Liver (tissue), 9 donors: ENCODE results near the gene ILRUN. TPM values are rescaled to one million over a fixed set of nuclear protein-coding genes. Genes with fewer than 3 reads are reported as not detected.
"Not testable (repeated sequence)": the region's sequence is repeated elsewhere in the genome, so short reads cannot be mapped to it uniquely, and the experiment has no call there.

Source experiments
- DNase-seq: peaks from one replicate; pipeline ENCODE4 v3.0.0-alpha.2; 2017; ENCODE audit warnings: low spot score
- H3K27ac ChIP-seq, 2 donors: one replicate each; pipeline ENCODE4 v1.7.0; 2013; ENCODE audit warnings: inconsistent platforms in 2 of 2, low read length in 2 of 2, control low read depth in 1 of 2, low read depth in 1 of 2, mild to moderate bottlenecking in 1 of 2
- H3K27me3 ChIP-seq, 4 donors: one replicate each; pipeline versions ENCODE4 v1.6.1 to v1.7.0; 2013; ENCODE audit warnings: low read length in 3 of 4, inconsistent platforms in 1 of 4, mild to moderate bottlenecking in 1 of 4, moderate library complexity in 1 of 4; ENCODE audit not compliant: control insufficient read depth in 4 of 4, insufficient read depth in 4 of 4
- H3K36me3 ChIP-seq, 4 donors: one replicate each; pipeline versions ENCODE4 v1.6.1 to v1.7.0; 2013; ENCODE audit warnings: low read length in 3 of 4, mild to moderate bottlenecking in 3 of 4, low read depth in 1 of 4, moderate library complexity in 1 of 4; ENCODE audit not compliant: control insufficient read depth in 4 of 4, insufficient read depth in 3 of 4
- H3K4me1 ChIP-seq, 4 donors: one replicate each; pipeline versions ENCODE4 v1.6.1 to v1.7.0; 2013; ENCODE audit warnings: low read length in 3 of 4, mild to moderate bottlenecking in 3 of 4, moderate library complexity in 1 of 4; ENCODE audit not compliant: control insufficient read depth in 4 of 4, insufficient read depth in 4 of 4
- H3K4me3 ChIP-seq, 3 donors: one replicate each; pipeline versions ENCODE4 v1.6.1 to v1.7.0; 2013; ENCODE audit warnings: low read length in 3 of 3, control low read depth in 1 of 3, low read depth in 1 of 3, mild to moderate bottlenecking in 1 of 3
- H3K9ac ChIP-seq, 2 donors: one replicate each; pipeline ENCODE4 v1.7.0; 2013; ENCODE audit warnings: low read length in 2 of 2, mild to moderate bottlenecking in 2 of 2, moderate library complexity in 2 of 2, control low read depth in 1 of 2, low read depth in 1 of 2
- H3K9me3 ChIP-seq, 4 donors: one replicate each; pipeline versions ENCODE4 v1.6.1 to v1.7.0; 2013; ENCODE audit warnings: low read length in 3 of 4; ENCODE audit not compliant: control insufficient read depth in 4 of 4
- EGR1 ChIP-seq, 2 donors: IDR thresholded peaks; 2 replicates each; pipeline ENCODE4 v1.6.1; 2016 to 2018; ENCODE audit warnings: antibody characterized with exemption in 2 of 2, low read depth in 2 of 2
- FOXA1 ChIP-seq: IDR thresholded peaks from 2 replicates; pipeline ENCODE4 v1.6.1; 2016; ENCODE audit warnings: antibody characterized with exemption
- FOXA2 ChIP-seq: IDR thresholded peaks from 2 replicates; pipeline ENCODE4 v1.6.1; 2016; ENCODE audit warnings: antibody characterized with exemption
- GABPA ChIP-seq, 2 donors: IDR thresholded peaks in 1 of 2; conservative IDR thresholded peaks in 1 of 2; 2 replicates each; pipeline ENCODE4 v1.6.1; 2016; ENCODE audit warnings: antibody characterized with exemption in 2 of 2, mild to moderate bottlenecking in 1 of 2, moderate library complexity in 1 of 2
- HNF4A ChIP-seq, 2 donors: conservative IDR thresholded peaks; 2 replicates each; pipeline ENCODE4 v1.6.1; 2016; ENCODE audit warnings: antibody characterized with exemption in 2 of 2, mild to moderate bottlenecking in 2 of 2
- HNF4G ChIP-seq: IDR thresholded peaks from 2 replicates; pipeline ENCODE4 v1.6.1; 2016; ENCODE audit warnings: antibody characterized with exemption
- JUND ChIP-seq, 2 donors: IDR thresholded peaks; 2 replicates each; pipeline ENCODE4 v1.6.1; 2016; ENCODE audit warnings: antibody characterized with exemption in 2 of 2
- NR2F2 ChIP-seq: IDR thresholded peaks from 2 replicates; pipeline ENCODE4 v1.6.1; 2016; ENCODE audit warnings: antibody characterized with exemption
- RAD21 ChIP-seq, 2 donors: IDR thresholded peaks; 2 replicates each; pipeline ENCODE4 v1.6.1; 2016; ENCODE audit warnings: antibody characterized with exemption in 2 of 2, mild to moderate bottlenecking in 2 of 2
- RXRA ChIP-seq, 2 donors: IDR thresholded peaks; 2 replicates each; pipeline ENCODE4 v1.6.1; 2017 to 2018; ENCODE audit warnings: antibody characterized with exemption in 2 of 2, mild to moderate bottlenecking in 1 of 2
- SP1 ChIP-seq: IDR thresholded peaks from 2 replicates; pipeline ENCODE4 v1.6.1; 2018; ENCODE audit warnings: antibody characterized with exemption, mild to moderate bottlenecking
- TAF1 ChIP-seq: conservative IDR thresholded peaks from 2 replicates; pipeline ENCODE4 v1.6.1; 2016; ENCODE audit warnings: antibody characterized with exemption, mild to moderate bottlenecking
- YY1 ChIP-seq: IDR thresholded peaks from 2 replicates; pipeline ENCODE4 v1.6.1; 2016; ENCODE audit warnings: antibody characterized with exemption, mild to moderate bottlenecking
- WGBS: extraction: QIAGEN DNeasy Blood & Tissue Kit; methylation state at CpG from one replicate; pipeline ENCODE4 v1.1.7; 2013; 5-methylcytosine and 5-hydroxymethylcytosine counted together
- polyA plus RNA-seq, 2 donors: library from polyadenylated mRNA; stranded (reverse) in 1 of 2; unstranded in 1 of 2; fragments of 200-250 nt in 1 of 2; fragments of >200 nt in 1 of 2; fragmentation: Nextera tagmentation in 1 of 2; extraction: Ambion mirVana in 1 of 2; gene quantifications; one replicate each; pipeline versions ENCODE4 v1.2.1 to v1.2.3, GENCODE V29; 2013 to 2015
- total RNA-seq, 2 donors: library from RNA; depleted of rRNA; stranded (reverse); fragments of >200 nt; gene quantifications; one replicate each; pipeline ENCODE4 v1.2.3, GENCODE V29; 2014
- TF ChIP-seq, protein P1 (sequence below): IDR thresholded peaks from 2 replicates; pipeline ENCODE4 v1.6.1; 2016; ENCODE audit warnings: antibody characterized with exemption
- TF ChIP-seq, protein P2 (sequence below): IDR thresholded peaks from 2 replicates; pipeline ENCODE4 v1.6.1; 2016; ENCODE audit warnings: antibody characterized with exemption, mild to moderate bottlenecking
- TF ChIP-seq, protein P3 (sequence below): IDR thresholded peaks from 2 replicates; pipeline ENCODE4 v1.6.1; 2016; ENCODE audit warnings: antibody characterized with exemption
- TF ChIP-seq, protein P4 (sequence below): IDR thresholded peaks from 2 replicates; pipeline ENCODE4 v1.6.1; 2016; ENCODE audit warnings: antibody characterized with exemption
- TF ChIP-seq, protein P5 (sequence below): fragments of 150-350 bp; IDR thresholded peaks from 2 replicates; pipeline ENCODE4 v1.5.1; 2017; ENCODE audit warnings: improper control_type of control experiment, low read depth, low read length; ENCODE audit not compliant: missing input control
- donor health status: healthy.
- donor health status: healthy.
- donor health status: healthy.
- donor health status: healthy.
- donor health status: healthy.

Gene ILRUN
- total and polyA plus RNA-seq, 4 donors = 20.3 to 77.3 (median 46.2) TPM

DNA sequence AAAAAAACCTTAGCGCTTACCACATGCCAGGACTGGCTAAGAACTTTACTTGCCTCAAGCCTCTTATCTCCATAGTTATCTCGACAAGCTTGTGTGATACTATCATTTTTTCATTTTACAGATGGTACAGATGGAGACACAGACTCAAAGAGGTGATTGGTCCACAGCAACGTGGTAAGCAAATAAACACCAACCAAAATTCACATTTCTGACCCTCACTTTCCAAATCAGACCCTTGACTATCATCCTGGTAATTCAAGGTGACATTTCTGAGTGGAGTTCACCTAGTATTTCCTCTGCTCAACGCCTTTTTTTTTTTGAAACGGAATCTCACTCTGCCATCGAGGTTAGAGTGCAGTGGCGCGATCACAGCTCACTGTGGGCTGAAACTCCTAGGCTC lies 25.9 kb upstream of the ILRUN start:
- Histone ChIP-seq H3K4me3 (no peak overlapping the region), H3K27me3 (no peaks in the 10 kb centered on the region), H3K27ac (no peak overlapping the region), H3K9me3 (no peaks in the 10 kb centered on the region), H3K9ac (no peak overlapping the region), H3K4me1 (no peaks in the 10 kb centered on the region), H3K36me3 (peaks cover 0 to 1% (median 0%) of the 10 kb centered on the region in 4 donors)
- WGBS = 89% methylated on average over 8 of the region's 8 CpGs
- TF ChIP-seq FOXA2 (no peak), HNF4G (no peak), JUND (IDR thresholded peaks at IDR 0.05) (no peak), TAF1 (no peak), GABPA (IDR thresholded peaks at IDR 0.05 in 1 of 2, conservative IDR thresholded peaks at IDR 0.05 in 1 of 2) (no peak), YY1 (no peak), NR2F2 (no peak), SP1 (no peak), RXRA (IDR thresholded peaks at IDR 0.05) (no peak), HNF4A (conservative IDR thresholded peaks at IDR 0.05) (no peak), FOXA1 (no peak), EGR1 (IDR thresholded peaks at IDR 0.05; ENCODE audit: low read depth in 2 of 2) (no peak), RAD21 (IDR thresholded peaks at IDR 0.05) (no peak)
- TF ChIP-seq, protein P1, sequence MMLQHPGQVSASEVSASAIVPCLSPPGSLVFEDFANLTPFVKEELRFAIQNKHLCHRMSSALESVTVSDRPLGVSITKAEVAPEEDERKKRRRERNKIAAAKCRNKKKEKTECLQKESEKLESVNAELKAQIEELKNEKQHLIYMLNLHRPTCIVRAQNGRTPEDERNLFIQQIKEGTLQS = no peak
- TF ChIP-seq, protein P2, sequence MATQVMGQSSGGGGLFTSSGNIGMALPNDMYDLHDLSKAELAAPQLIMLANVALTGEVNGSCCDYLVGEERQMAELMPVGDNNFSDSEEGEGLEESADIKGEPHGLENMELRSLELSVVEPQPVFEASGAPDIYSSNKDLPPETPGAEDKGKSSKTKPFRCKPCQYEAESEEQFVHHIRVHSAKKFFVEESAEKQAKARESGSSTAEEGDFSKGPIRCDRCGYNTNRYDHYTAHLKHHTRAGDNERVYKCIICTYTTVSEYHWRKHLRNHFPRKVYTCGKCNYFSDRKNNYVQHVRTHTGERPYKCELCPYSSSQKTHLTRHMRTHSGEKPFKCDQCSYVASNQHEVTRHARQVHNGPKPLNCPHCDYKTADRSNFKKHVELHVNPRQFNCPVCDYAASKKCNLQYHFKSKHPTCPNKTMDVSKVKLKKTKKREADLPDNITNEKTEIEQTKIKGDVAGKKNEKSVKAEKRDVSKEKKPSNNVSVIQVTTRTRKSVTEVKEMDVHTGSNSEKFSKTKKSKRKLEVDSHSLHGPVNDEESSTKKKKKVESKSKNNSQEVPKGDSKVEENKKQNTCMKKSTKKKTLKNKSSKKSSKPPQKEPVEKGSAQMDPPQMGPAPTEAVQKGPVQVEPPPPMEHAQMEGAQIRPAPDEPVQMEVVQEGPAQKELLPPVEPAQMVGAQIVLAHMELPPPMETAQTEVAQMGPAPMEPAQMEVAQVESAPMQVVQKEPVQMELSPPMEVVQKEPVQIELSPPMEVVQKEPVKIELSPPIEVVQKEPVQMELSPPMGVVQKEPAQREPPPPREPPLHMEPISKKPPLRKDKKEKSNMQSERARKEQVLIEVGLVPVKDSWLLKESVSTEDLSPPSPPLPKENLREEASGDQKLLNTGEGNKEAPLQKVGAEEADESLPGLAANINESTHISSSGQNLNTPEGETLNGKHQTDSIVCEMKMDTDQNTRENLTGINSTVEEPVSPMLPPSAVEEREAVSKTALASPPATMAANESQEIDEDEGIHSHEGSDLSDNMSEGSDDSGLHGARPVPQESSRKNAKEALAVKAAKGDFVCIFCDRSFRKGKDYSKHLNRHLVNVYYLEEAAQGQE = no peak
- TF ChIP-seq, protein P3, sequence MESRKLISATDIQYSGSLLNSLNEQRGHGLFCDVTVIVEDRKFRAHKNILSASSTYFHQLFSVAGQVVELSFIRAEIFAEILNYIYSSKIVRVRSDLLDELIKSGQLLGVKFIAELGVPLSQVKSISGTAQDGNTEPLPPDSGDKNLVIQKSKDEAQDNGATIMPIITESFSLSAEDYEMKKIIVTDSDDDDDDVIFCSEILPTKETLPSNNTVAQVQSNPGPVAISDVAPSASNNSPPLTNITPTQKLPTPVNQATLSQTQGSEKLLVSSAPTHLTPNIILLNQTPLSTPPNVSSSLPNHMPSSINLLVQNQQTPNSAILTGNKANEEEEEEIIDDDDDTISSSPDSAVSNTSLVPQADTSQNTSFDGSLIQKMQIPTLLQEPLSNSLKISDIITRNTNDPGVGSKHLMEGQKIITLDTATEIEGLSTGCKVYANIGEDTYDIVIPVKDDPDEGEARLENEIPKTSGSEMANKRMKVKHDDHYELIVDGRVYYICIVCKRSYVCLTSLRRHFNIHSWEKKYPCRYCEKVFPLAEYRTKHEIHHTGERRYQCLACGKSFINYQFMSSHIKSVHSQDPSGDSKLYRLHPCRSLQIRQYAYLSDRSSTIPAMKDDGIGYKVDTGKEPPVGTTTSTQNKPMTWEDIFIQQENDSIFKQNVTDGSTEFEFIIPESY = no peak
- TF ChIP-seq, protein P4, sequence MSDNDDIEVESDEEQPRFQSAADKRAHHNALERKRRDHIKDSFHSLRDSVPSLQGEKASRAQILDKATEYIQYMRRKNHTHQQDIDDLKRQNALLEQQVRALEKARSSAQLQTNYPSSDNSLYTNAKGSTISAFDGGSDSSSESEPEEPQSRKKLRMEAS = no peak
- TF ChIP-seq, protein P5, sequence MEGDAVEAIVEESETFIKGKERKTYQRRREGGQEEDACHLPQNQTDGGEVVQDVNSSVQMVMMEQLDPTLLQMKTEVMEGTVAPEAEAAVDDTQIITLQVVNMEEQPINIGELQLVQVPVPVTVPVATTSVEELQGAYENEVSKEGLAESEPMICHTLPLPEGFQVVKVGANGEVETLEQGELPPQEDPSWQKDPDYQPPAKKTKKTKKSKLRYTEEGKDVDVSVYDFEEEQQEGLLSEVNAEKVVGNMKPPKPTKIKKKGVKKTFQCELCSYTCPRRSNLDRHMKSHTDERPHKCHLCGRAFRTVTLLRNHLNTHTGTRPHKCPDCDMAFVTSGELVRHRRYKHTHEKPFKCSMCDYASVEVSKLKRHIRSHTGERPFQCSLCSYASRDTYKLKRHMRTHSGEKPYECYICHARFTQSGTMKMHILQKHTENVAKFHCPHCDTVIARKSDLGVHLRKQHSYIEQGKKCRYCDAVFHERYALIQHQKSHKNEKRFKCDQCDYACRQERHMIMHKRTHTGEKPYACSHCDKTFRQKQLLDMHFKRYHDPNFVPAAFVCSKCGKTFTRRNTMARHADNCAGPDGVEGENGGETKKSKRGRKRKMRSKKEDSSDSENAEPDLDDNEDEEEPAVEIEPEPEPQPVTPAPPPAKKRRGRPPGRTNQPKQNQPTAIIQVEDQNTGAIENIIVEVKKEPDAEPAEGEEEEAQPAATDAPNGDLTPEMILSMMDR = no peak
- no peak for DNase-seq

DNA sequence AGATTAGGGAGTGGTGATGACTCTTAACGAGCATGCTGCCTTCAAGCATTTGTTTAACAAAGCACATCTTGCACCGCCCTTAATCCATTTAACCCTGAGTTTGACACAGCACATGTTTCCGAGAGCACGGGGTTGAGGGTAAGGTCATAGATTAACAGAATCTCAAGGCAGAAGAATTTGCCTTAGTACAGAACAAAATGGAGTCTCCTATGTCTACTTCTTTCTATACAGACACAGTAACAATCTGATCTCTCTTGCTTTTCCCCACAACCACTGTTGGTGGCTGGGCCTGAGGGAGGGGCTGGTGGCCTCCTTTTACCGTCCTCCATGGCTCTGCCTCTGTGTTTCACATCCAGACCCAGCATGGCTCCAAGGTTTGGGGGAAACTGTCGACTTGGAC lies 23.6 kb upstream of the ILRUN start:
- not testable (repeated sequence) for H3K4me3 ChIP-seq, H3K9ac ChIP-seq, H3K27ac ChIP-seq, H3K9me3 ChIP-seq, DNase-seq, H3K36me3 ChIP-seq, H3K27me3 ChIP-seq, H3K4me1 ChIP-seq
- 62% methylated on average over 6 of the region's 6 CpGs for WGBS

DNA sequence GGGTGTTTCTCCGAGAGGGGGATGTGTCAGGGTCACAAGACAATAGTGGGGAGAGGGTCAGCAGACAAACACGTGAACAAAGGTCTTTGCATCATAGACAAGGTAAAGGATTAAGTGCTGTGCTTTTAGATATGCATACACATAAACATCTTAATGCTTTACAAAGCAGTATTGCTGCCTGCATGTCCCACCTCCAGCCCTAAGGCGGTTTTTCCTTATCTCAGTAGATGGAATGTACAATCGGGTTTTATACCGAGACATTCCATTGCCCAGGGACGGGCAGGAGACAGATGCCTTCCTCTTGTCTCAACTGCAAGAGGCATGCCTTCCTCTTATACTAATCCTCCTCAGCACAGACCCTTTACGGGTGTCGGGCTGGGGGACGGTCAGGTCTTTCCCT lies 23.1 kb upstream of the ILRUN start:
- H3K36me3 ChIP-seq, H3K4me1 ChIP-seq, H3K4me3 ChIP-seq, H3K9ac ChIP-seq, H3K27me3 ChIP-seq, DNase-seq, H3K27ac ChIP-seq, H3K9me3 ChIP-seq: not testable (repeated sequence)
- WGBS = 59% methylated on average over 7 of the region's 9 CpGs
